Smooth muscle cell (in vitro differentiated cells): ENCODE results near the gene UNC45A. TPM values are rescaled to one million over a fixed set of nuclear protein-coding genes. Genes with fewer than 3 reads are reported as not detected.
"Not testable (repeated sequence)": the region's sequence is repeated elsewhere in the genome, so short reads cannot be mapped to it uniquely, and the experiment has no call there.

ENCODE experiments used
- DNase-seq: peaks from one replicate; lab custom pipeline; 2025; ENCODE audit not compliant: unreplicated experiment; lab: John Stamatoyannopoulos, UW
- H2AFZ ChIP-seq: fragments of 200-600 bp; sonication (generic); 2 replicates; pipeline ENCODE4 v1.6.0; 2016; ENCODE audit warnings: antibody characterized with exemption, low read depth, mild to moderate bottlenecking
- H3F3A ChIP-seq: fragments of 200-600 bp; sonication (generic); 2 replicates; pipeline ENCODE4 v1.6.0; 2017; ENCODE audit warnings: antibody characterized with exemption, low read depth
- H3K27ac ChIP-seq: fragments of 200-600 bp; sonication (generic); 2 replicates; pipeline ENCODE4 v1.5.1; 2016; ENCODE audit warnings: low read depth, mild to moderate bottlenecking
- H3K27me3 ChIP-seq: fragments of 200-600 bp; sonication (generic); 2 replicates; pipeline ENCODE4 v1.6.1; 2016; ENCODE audit warnings: low read depth, mild to moderate bottlenecking
- H3K36me3 ChIP-seq: fragments of 200-600 bp; sonication (generic); 2 replicates; pipeline ENCODE4 v1.5.1; 2016; ENCODE audit warnings: low read depth
- H3K4me1 ChIP-seq: fragments of 200-600 bp; sonication (generic); 2 replicates; pipeline ENCODE4 v1.5.1; 2016; ENCODE audit warnings: low read depth
- H3K4me2 ChIP-seq: fragments of 200-600 bp; sonication (generic); 2 replicates; pipeline ENCODE4 v1.6.0; 2016; ENCODE audit warnings: mild to moderate bottlenecking
- H3K4me3 ChIP-seq: fragments of 200-600 bp; sonication (generic); 2 replicates; pipeline ENCODE4 v1.5.1; 2016; ENCODE audit warnings: mild to moderate bottlenecking
- H3K79me2 ChIP-seq: fragments of 200-600 bp; sonication (generic); 2 replicates; pipeline ENCODE4 v1.6.0; 2016; ENCODE audit warnings: low read depth, mild to moderate bottlenecking
- H3K9ac ChIP-seq: fragments of 200-600 bp; sonication (generic); 2 replicates; pipeline ENCODE4 v1.6.0; 2016; ENCODE audit warnings: low read depth
- H3K9me3 ChIP-seq: fragments of 200-600 bp; sonication (generic); replicated peaks from 2 replicates; pipeline ENCODE4 v1.5.1; 2016; ENCODE audit warnings: low read depth
- H4K20me1 ChIP-seq: fragments of 200-600 bp; sonication (generic); 2 replicates; pipeline ENCODE4 v1.6.0; 2016; ENCODE audit warnings: low read depth
- CTCF ChIP-seq: fragments of 200-600 bp; sonication (generic); IDR thresholded peaks from 2 replicates; pipeline ENCODE4 v1.5.1; 2017; ENCODE audit warnings: borderline replicate concordance, mild to moderate bottlenecking, antibody characterized with exemption; ENCODE audit not compliant: insufficient read depth, poor library complexity, severe bottlenecking
- WGBS: methylation state at CpG from one replicate; pipeline ENCODE4 v1.1.7; 2016; ENCODE audit warnings: low lambda C conversion rate; 5-methylcytosine and 5-hydroxymethylcytosine counted together
- polyA plus RNA-seq: library from polyadenylated mRNA; unstranded; fragments of >200 nt; fragmentation: Nextera tagmentation; extraction: Ambion mirVana; gene quantifications from 2 replicates; pipeline ENCODE4 v1.2.1, GENCODE V29; 2016
- total RNA-seq: library from RNA; depleted of rRNA; stranded (reverse); fragments of >200 nt; gene quantifications from 2 replicates; pipeline ENCODE4 v1.2.3, GENCODE V29; 2014

UNC45A gene
- total and polyA plus RNA-seq, 2 experiments from 2014 or later: 57.5 to 66.6 TPM

GRCh38 chr15:90924375-90924774 lies 10.7 kb upstream of the UNC45A start:
- Histone ChIP-seq H3K4me2 (no peak overlapping the region), H3K9ac (no peak overlapping the region), H2AFZ (no peak overlapping the region), H3K27ac (no peak overlapping the region), H3K9me3 (no peaks in the 10 kb centered on the region), H3K79me2 (no peaks in the 10 kb centered on the region), H3K4me3 (no peak overlapping the region), H3K36me3 (no peaks in the 10 kb centered on the region), H4K20me1 (no peaks in the 10 kb centered on the region), H3K27me3 (no peaks in the 10 kb centered on the region), H3K4me1 (no peaks in the 10 kb centered on the region), H3F3A (no peaks in the 10 kb centered on the region)
- no peak for TF ChIP-seq CTCF
- 91% methylated on average over 5 of the region's 5 CpGs for WGBS
- no peak for DNase-seq

GRCh38 chr15:90926766-90927165 lies 8.3 kb upstream of the UNC45A start:
- H3K27ac ChIP-seq, H2AFZ ChIP-seq, H3K36me3 ChIP-seq, H3K79me2 ChIP-seq, H3K9me3 ChIP-seq, H3K4me1 ChIP-seq, DNase-seq, H3K27me3 ChIP-seq, H3K4me2 ChIP-seq, H3K9ac ChIP-seq, H3F3A ChIP-seq, H4K20me1 ChIP-seq, H3K4me3 ChIP-seq: not testable (repeated sequence)
- WGBS: 93% methylated on average over 10 of the region's 10 CpGs

- 96% methylated on average over 7 of the region's 7 CpGs for WGBS
Observed at GRCh38 chr15:90928106-90928505, 7.0 kb upstream of the UNC45A start.

GRCh38 chr15:90929246-90930019 lies 5.7 kb upstream of the UNC45A start:
- Histone ChIP-seq H3K79me2 (no peaks in the 10 kb centered on the region), H2AFZ (no peak overlapping the region), H4K20me1 (no peaks in the 10 kb centered on the region), H3K9me3 (no peaks in the 10 kb centered on the region), H3K27ac (no peak overlapping the region), H3K4me1 (no peaks in the 10 kb centered on the region), H3K4me3 (no peak overlapping the region), H3K9ac (no peak overlapping the region), H3K36me3 (no peaks in the 10 kb centered on the region), H3K4me2 (no peak overlapping the region), H3K27me3 (no peaks in the 10 kb centered on the region), H3F3A (peaks cover 4% of the 10 kb centered on the region)
- no peak for DNase-seq
- 97% methylated on average over 21 of the region's 21 CpGs for WGBS
- no peak for TF ChIP-seq CTCF

More at GRCh38 chr15:90928106-90928505, 7.0 kb upstream of the UNC45A start:
- not testable (repeated sequence) for H3K9me3 ChIP-seq, H3K4me2 ChIP-seq, DNase-seq, H3K9ac ChIP-seq, H3K4me1 ChIP-seq, H3K79me2 ChIP-seq, H4K20me1 ChIP-seq, H3K4me3 ChIP-seq, H3K36me3 ChIP-seq, H2AFZ ChIP-seq, H3F3A ChIP-seq, H3K27me3 ChIP-seq, H3K27ac ChIP-seq
